A172 (cell line): ENCODE measurements around the gene TMIGD3. TPM values are rescaled to one million over a fixed set of nuclear protein-coding genes. Genes with fewer than 3 reads are reported as not detected.
"Not testable (repeated sequence)": the region's sequence is repeated elsewhere in the genome, so short reads cannot be mapped to it uniquely, and the experiment has no call there.

Source experiments
- DNase-seq: peaks from one replicate; pipeline ENCODE4 v3.0.0-alpha.2; 2015; ENCODE audit warnings: low spot score
- total RNA-seq: library from RNA; depleted of rRNA; stranded (reverse); fragments of >200 nt; shearing (Covaris generic); gene quantifications from 2 replicates; pipeline ENCODE4 v1.2.3, GENCODE V29; 2014; rRNA removed

The TMIGD3 gene
- total RNA-seq: not detected in 2 replicates

DNA sequence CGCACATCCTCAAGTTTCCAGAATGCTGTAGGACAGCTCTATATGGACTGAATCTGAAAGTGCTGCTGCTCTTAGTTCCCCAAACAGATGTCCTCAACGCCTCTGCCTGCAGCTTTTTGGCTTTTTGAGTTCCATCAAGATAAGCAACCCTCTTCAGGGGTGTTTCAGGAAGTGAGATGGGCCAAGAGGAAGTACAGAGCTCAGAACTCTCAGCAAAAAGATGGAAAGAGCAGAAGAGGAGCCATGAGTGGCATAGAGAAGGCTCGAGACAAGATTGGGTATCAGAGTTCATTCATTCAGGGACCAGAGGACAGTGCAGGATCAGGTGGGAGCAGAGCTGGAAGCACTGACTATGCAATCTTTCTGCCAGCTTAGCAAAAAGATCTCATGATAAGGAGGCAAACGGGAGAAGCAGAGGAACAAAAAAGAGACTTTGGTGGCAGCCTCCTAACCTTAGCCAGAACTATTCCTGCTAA lies at the start of gene TMIGD3, which contains the start of gene ADORA3:
Gene TMIGD3 (minus strand): TSS at position 49 of the 476 bp plus-strand sequence. CDS start 279 bp downstream, outside the sequence.
Gene ADORA3 (minus strand): TSS at position 49 of the 476 bp plus-strand sequence. CDS start 279 bp downstream, outside the sequence.
- DNase-seq: no peak

GRCh38 chr1:111553196-111553595 lies 49.8 kb upstream of the TMIGD3 start:
- peak; percentile 67 for DNase-seq

DNA sequence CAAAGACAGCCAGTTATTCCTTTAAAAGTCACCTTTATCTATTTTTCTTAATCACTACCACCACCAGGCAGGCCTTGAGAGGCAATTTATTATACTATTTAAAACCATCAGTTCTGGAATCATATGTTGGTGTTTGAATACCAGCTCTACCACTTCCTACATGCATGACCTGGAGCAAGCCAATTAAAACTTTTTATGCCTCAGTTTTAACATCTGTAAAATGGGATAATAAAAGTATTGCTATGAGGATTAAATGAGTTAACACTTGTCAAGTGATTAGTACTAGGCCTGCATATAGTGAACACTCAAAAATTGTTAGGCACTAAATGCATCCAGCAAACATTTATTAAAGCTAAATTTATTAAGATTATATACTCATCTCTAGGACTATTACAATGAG lies 49.2 kb upstream of the TMIGD3 start:
- DNase-seq: no peak

- no peak for DNase-seq
These were observed 48.4 kb upstream of the TMIGD3 start for GRCh38 chr1:111551623-111552411.

- DNase-seq: not testable (repeated sequence)
These were observed 44.4 kb upstream of the TMIGD3 start for GRCh38 chr1:111547786-111548185.

DNA sequence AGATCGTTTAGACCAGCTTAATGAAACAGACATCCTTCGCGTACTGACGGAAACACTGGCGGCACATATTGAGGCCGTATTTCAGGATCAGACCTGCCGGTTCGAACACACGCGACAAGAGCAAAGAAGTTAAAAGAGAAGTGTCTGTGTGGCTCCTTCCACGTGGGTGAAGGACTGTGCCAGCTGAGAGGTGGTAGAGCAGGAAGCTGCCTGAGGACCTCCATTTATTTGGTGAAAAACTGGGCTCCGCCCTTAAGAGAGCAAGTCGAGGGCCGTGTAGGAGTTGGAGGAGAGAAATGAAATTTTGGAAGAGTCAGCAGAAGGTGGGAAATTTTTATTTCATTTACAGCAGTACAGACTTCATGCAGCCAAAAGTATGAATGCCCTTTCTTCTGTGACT lies 38.8 kb upstream of the TMIGD3 start:
- peak; percentile 37 for DNase-seq

GRCh38 chr1:111541721-111542120 lies 38.3 kb upstream of the TMIGD3 start:
- DNase-seq: peak; percentile 68

GRCh38 chr1:111540928-111541327 lies 37.5 kb upstream of the TMIGD3 start:
- DNase-seq: no peak

- DNase-seq: peak; percentile 42
These were observed 35.1 kb upstream of the TMIGD3 start for GRCh38 chr1:111538343-111539025.

GRCh38 chr1:111535256-111536191 lies 32.1 kb upstream of the TMIGD3 start:
- no peak for DNase-seq

- no peak for DNase-seq
These were observed 16.6 kb upstream of the TMIGD3 start for GRCh38 chr1:111520053-111520452.

- no peak for DNase-seq
These were observed 14.2 kb upstream of the TMIGD3 start for GRCh38 chr1:111517469-111518225.

GRCh38 chr1:111516005-111516535 lies 12.6 kb upstream of the TMIGD3 start:
- peak; percentile 35 for DNase-seq

DNA sequence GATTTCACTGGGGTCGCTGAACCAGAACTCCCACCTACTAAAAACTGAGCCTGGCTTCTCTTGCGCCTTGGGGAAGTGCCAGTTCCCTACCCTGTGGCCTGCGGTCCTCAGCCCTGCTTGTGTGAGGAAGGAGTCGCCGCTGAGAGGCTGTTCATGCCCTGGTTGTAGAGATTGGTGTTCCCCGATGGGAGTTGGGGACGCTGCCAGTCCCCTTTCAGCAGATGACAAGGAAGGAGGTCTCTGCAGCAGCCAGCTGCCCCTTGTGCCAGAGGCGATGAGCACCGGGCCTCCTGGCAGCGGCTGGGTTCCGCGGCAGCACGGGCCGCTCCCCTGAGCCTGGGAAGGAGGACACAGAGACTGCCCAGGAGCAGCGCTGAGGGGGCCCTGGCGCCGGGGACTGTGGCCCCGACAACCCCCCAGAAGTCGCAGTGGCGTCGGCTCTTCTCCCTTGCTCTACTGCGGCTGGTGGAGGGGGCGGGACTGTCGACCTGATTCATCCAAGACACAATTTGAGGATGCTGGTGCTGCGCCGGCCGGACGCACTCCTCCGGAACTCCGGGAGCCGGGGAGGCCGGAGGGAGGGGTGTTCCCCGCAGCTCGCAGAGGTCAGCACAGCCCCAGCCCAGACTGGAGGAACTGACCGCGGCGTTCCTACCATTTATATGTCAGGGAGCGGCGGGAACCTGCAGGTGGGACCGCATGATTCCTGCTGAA lies 12.0 kb upstream of the TMIGD3 start:
- DNase-seq: peak; percentile 8

- no peak for DNase-seq
These were observed 10.1 kb upstream of the TMIGD3 start for GRCh38 chr1:111513410-111514020.

- no peak for DNase-seq
These were observed 9.5 kb upstream of the TMIGD3 start for GRCh38 chr1:111512931-111513330.

DNA sequence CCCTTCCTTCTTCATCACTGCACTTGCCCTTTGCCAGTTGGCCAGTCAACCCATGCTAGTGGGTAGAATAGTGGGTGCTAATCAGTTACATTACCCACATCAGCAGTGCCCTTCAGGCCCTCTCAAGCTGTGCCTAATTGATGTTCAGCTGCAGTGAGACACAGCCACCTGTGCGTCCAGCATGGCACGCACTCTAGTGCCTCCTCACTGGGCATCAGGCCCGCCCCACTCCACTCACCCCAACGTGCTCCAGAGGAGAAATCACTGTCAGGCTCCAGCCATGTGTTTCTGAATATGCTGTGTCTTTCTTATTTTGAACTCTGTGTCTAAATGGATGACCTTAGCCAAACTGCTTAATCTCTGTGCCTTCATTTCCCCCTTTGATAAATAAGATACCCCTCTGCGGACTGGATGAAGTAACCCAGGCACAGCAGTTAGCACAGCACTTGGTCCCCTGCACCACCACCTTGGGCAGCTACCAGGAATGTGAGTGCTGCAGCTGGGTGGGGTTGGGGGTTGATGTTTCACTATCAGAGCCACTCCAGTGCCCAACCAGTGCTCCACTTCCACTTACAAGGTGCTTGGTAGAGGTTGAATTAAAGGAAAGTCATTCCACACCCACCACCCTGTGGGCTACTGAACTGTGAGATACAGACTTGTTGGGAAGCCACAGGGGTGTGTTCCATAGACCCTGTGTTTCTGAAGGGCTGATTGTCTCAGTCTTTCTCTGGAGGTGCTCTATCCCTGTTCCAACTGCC lies 8.9 kb upstream of the TMIGD3 start:
- no peak for DNase-seq

- DNase-seq: no peak
These were observed 7.9 kb upstream of the TMIGD3 start for GRCh38 chr1:111511370-111511769.

DNA sequence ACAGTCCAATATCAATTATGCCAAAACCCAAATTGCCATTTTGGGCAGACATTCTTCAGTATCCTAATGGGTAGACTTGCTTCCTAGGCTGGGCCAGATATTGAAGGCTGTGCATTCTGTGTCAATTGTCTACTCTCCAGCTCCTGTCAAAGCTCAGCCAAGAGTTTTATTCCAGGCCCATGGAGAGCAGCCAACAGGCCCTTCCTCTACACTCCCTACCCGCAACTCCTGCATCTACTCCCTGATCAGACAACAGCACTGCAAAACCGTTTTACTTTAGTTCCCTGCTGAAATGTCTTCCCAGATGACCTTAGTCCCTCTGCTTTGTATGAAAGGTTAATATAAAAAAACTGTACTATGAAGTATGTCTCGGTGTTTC lies 6.6 kb upstream of the TMIGD3 start:
- DNase-seq: no peak
